GM19351 (cell line): ENCODE results near the gene IL12RB2.

ENCODE experiments used
- ATAC-seq: cut with Tn5 transposase; IDR thresholded peaks from one replicate; pipeline ENCODE4 v1.9.1; 2021; ENCODE audit warnings: mild to moderate bottlenecking, moderate library complexity; ENCODE audit not compliant: unreplicated experiment

The IL12RB2 gene

GRCh38 chr1:67307251-67308060 is at the start of gene IL12RB2:
Gene IL12RB2, plus strand, starts transcription at chr1:67307873. Its CDS starts 12,496 bp downstream, at chr1:67320369.
- peak; percentile 76 for ATAC-seq

- ATAC-seq: no peak
Observed at GRCh38 chr1:67261680-67262079, 46.0 kb upstream of the IL12RB2 start.

- ATAC-seq: no peak
Observed at GRCh38 chr1:67262735-67263134, 44.9 kb upstream of the IL12RB2 start.

- ATAC-seq: no peak
Observed at GRCh38 chr1:67264152-67264551, 43.5 kb upstream of the IL12RB2 start.

- no peak for ATAC-seq
Observed at GRCh38 chr1:67264899-67265298, 42.8 kb upstream of the IL12RB2 start.

- ATAC-seq: no peak
Observed at GRCh38 chr1:67269061-67269460, 38.6 kb upstream of the IL12RB2 start.

- no peak for ATAC-seq
Observed at GRCh38 chr1:67270541-67270940, 37.1 kb upstream of the IL12RB2 start.

- no peak for ATAC-seq
Observed at GRCh38 chr1:67273591-67273990, 34.1 kb upstream of the IL12RB2 start.

GRCh38 chr1:67274623-67275325 is 32.9 kb upstream of the IL12RB2 start:
- peak; percentile 98 for ATAC-seq

GRCh38 chr1:67280696-67281095 is 27.0 kb upstream of the IL12RB2 start:
- no peak for ATAC-seq

GRCh38 chr1:67281244-67281643 is 26.4 kb upstream of the IL12RB2 start:
- ATAC-seq: no peak

- ATAC-seq: peak; percentile 94
Observed at GRCh38 chr1:67285780-67286488, 21.7 kb upstream of the IL12RB2 start.

- ATAC-seq: no peak
Observed at GRCh38 chr1:67290236-67290635, 17.4 kb upstream of the IL12RB2 start.

- no peak for ATAC-seq
Observed at GRCh38 chr1:67294836-67295617, 12.6 kb upstream of the IL12RB2 start.

GRCh38 chr1:67298762-67299161 is 8.9 kb upstream of the IL12RB2 start:
- no peak for ATAC-seq

- ATAC-seq: no peak
Observed at GRCh38 chr1:67299296-67299695, 8.4 kb upstream of the IL12RB2 start.

GRCh38 chr1:67300561-67300960 is 7.1 kb upstream of the IL12RB2 start:
- ATAC-seq: no peak

- no peak for ATAC-seq
Observed at GRCh38 chr1:67304023-67304422, 3.6 kb upstream of the IL12RB2 start.

GRCh38 chr1:67306547-67306946 is 1.1 kb upstream of the IL12RB2 start:
- no peak for ATAC-seq

GRCh38 chr1:67308136-67308535 is 463 bp downstream of the IL12RB2 start:
- ATAC-seq: peak; percentile 33

- no peak for ATAC-seq
Observed at GRCh38 chr1:67312615-67313014, 4.9 kb downstream of the IL12RB2 start.
